Right cardiac atrium (tissue), 5 donors: ENCODE results near the gene CTNNA3. TPM values are rescaled to one million over a fixed set of nuclear protein-coding genes. Genes with fewer than 3 reads are reported as not detected.

Source experiments
- ATAC-seq, 2 donors: fragments of 200-7000 bp; cut with Tn5 transposase; one replicate each; pipeline versions ENCODE4 v1.8.0 to v1.9.1; 2020; ENCODE audit warnings: moderate library complexity in 2 of 2, mild to moderate bottlenecking in 1 of 2
- DNase-seq, 3 donors: peaks; one replicate each; pipeline ENCODE4 v3.0.0-alpha.2; 2020
- H3K27ac ChIP-seq: one replicate; pipeline ENCODE4 v1.5.1; 2013; ENCODE audit warnings: mild to moderate bottlenecking, low read length, control low read depth, moderate library complexity
- H3K27me3 ChIP-seq: one replicate; pipeline ENCODE4 v1.6.1; 2013; ENCODE audit not compliant: control insufficient read depth, insufficient read depth
- H3K4me1 ChIP-seq: one replicate; pipeline ENCODE4 v1.6.1; 2013; ENCODE audit warnings: low read length; ENCODE audit not compliant: control insufficient read depth, insufficient read depth
- H3K4me3 ChIP-seq: one replicate; pipeline ENCODE4 v1.5.1; 2013; ENCODE audit warnings: low read length, control low read depth
- H3K9me3 ChIP-seq: one replicate; pipeline ENCODE4 v1.6.1; 2013; ENCODE audit warnings: low read length; ENCODE audit not compliant: control insufficient read depth
- WGBS: extraction: QIAGEN DNeasy Blood & Tissue Kit; methylation state at CpG from one replicate; pipeline ENCODE4 v1.1.7; 2013; 5-methylcytosine and 5-hydroxymethylcytosine counted together
- intact Hi-C, 4 donors: fragments of 100-400 bp; cut with DNase I; formaldehyde crosslinking; loops; one replicate each; pipeline versions ENCODE4 v1.11.0 to v1.14.0; 2022 to 2023
- polyA plus RNA-seq: library from polyadenylated mRNA; stranded (reverse); fragments of 200-250 nt; gene quantifications from one replicate; pipeline ENCODE4 v1.2.3, GENCODE V29; 2013
- total RNA-seq, 4 donors: library from RNA; stranded (reverse); fragmentation: NEBNext Ultra II Directional; extraction: Animal tissue kit (Norgen Biotek cat#: 25700); gene quantifications; one replicate each; pipeline ENCODE4 v1.2.1, GENCODE V29; 2021
- donor health status: healthy with polysubstance abuse.
- donor health status: DM: no; HTN: yes; CAD: no.
- donor health status: DM: no; HTN: no; CAD: no.
- donor health status: DM: no; HTN: yes; CAD: no; lungs with severe emphysema.
- donor health status: DM: yes; HTN: yes; CAD: no.

CTNNA3 gene
- total and polyA plus RNA-seq, 5 donors = 4.5 to 81.7 (median 67.7) TPM

- H3K4me1 ChIP-seq = no peaks in the 10 kb centered on the region
- intact Hi-C loops = no loop called here
- no peaks in the 10 kb centered on the region for H3K27me3 ChIP-seq
- ATAC-seq = peak in 1 of 2 donors; percentile 43
- no peaks in the 10 kb centered on the region for H3K9me3 ChIP-seq
- H3K4me3 ChIP-seq = peak overlapping the region; percentile 9
- peak in 2 of 3 donors; percentile 25 to 53 for DNase-seq
- WGBS = 2% methylated on average over 30 of the region's 30 CpGs
- H3K27ac ChIP-seq = no peak overlapping the region
These were observed 767.8 kb downstream of the CTNNA3 start for GRCh38 chr10:66927971-66928770.

GRCh38 chr10:66927251-66927935 lies 768.6 kb downstream of the CTNNA3 start:
- ATAC-seq = no peak
- intact Hi-C loops = no loop called here
- no peaks in the 10 kb centered on the region for H3K9me3 ChIP-seq
- no peak overlapping the region for H3K27ac ChIP-seq
- H3K4me1 ChIP-seq = no peaks in the 10 kb centered on the region
- DNase-seq = no peak
- H3K4me3 ChIP-seq = peak overlapping the region; percentile 9
- H3K27me3 ChIP-seq = no peaks in the 10 kb centered on the region
- WGBS = 62% methylated on average over 11 of the region's 11 CpGs

GRCh38 chr10:66926841-66927240 lies 769.2 kb downstream of the CTNNA3 start:
- Histone ChIP-seq H3K27me3 (no peaks in the 10 kb centered on the region), H3K4me1 (no peaks in the 10 kb centered on the region), H3K4me3 (no peak overlapping the region), H3K9me3 (no peaks in the 10 kb centered on the region), H3K27ac (no peak overlapping the region)
- intact Hi-C loops = no loop called here
- ATAC-seq = no peak
- no peak for DNase-seq
- 64% methylated on average over 5 of the region's 5 CpGs for WGBS

- peak; percentile 15 to 47 (median 44) for DNase-seq
- intact Hi-C loops = no loop called here
- ATAC-seq = peak; percentile 86 to 95
- no peak within 1 kb of the TSS for H3K27ac ChIP-seq
- WGBS = 6% methylated on average over 16 of the region's 16 CpGs
- no peaks in the 10 kb centered on the region for H3K27me3 ChIP-seq
- H3K4me3 ChIP-seq = no peak within 1 kb of the TSS
- no peaks in the 10 kb centered on the region for H3K9me3 ChIP-seq
- H3K4me1 ChIP-seq = no peaks in the 10 kb centered on the region
These were observed 769.9 kb downstream of the CTNNA3 start, which contains the start of gene LRRTM3 for GRCh38 chr10:66925896-66926715. Gene LRRTM3 (plus strand): TSS chr10:66926036.

- H3K4me1 ChIP-seq = no peaks in the 10 kb centered on the region
- no peak overlapping the region for H3K4me3 ChIP-seq
- ATAC-seq = no peak
- WGBS = 34% methylated on average over 7 of the region's 7 CpGs
- intact Hi-C loops = no loop called here
- H3K9me3 ChIP-seq = no peaks in the 10 kb centered on the region
- no peak overlapping the region for H3K27ac ChIP-seq
- H3K27me3 ChIP-seq = no peaks in the 10 kb centered on the region
- DNase-seq = no peak
These were observed 770.6 kb downstream of the CTNNA3 start for GRCh38 chr10:66925373-66925772.

GRCh38 chr10:66924674-66925345 lies 771.2 kb downstream of the CTNNA3 start:
- ATAC-seq = no peak
- Histone ChIP-seq H3K9me3 (no peaks in the 10 kb centered on the region), H3K4me3 (no peak overlapping the region), H3K4me1 (no peaks in the 10 kb centered on the region), H3K27me3 (no peaks in the 10 kb centered on the region), H3K27ac (no peak overlapping the region)
- no peak for DNase-seq
- WGBS = 75% methylated on average over 10 of the region's 10 CpGs
- intact Hi-C loops = no loop called here

GRCh38 chr10:66919248-66919647 lies 776.7 kb downstream of the CTNNA3 start:
- no peaks in the 10 kb centered on the region for H3K9me3 ChIP-seq
- intact Hi-C loops = no loop called here
- H3K27me3 ChIP-seq = no peaks in the 10 kb centered on the region
- WGBS = 94% methylated on average over 2 of the region's 2 CpGs
- H3K4me3 ChIP-seq = no peak overlapping the region
- H3K27ac ChIP-seq = no peak overlapping the region
- ATAC-seq (no peak), DNase-seq (no peak)
- H3K4me1 ChIP-seq = no peaks in the 10 kb centered on the region

- no peak for DNase-seq
- Histone ChIP-seq H3K27ac (no peak overlapping the region), H3K27me3 (no peaks in the 10 kb centered on the region), H3K9me3 (no peaks in the 10 kb centered on the region), H3K4me3 (no peak overlapping the region), H3K4me1 (no peaks in the 10 kb centered on the region)
- ATAC-seq = no peak
- WGBS = 32% methylated on average over 3 of the region's 3 CpGs
- intact Hi-C loops = no loop called here
These were observed 778.9 kb downstream of the CTNNA3 start for GRCh38 chr10:66917104-66917503.

- H3K4me1 ChIP-seq = no peaks in the 10 kb centered on the region
- no peak for ATAC-seq
- H3K27me3 ChIP-seq = no peaks in the 10 kb centered on the region
- H3K27ac ChIP-seq = no peak overlapping the region
- WGBS = 80% methylated on average over 2 of the region's 2 CpGs
- intact Hi-C loops = no loop called here
- no peaks in the 10 kb centered on the region for H3K9me3 ChIP-seq
- no peak for DNase-seq
- no peak overlapping the region for H3K4me3 ChIP-seq
These were observed 780.0 kb downstream of the CTNNA3 start for GRCh38 chr10:66916030-66916429.

- no peak for ATAC-seq
- 90% methylated on average over 5 of the region's 5 CpGs for WGBS
These were observed 785.3 kb downstream of the CTNNA3 start for GRCh38 chr10:66910671-66911070.

More at GRCh38 chr10:66910671-66911070, 785.3 kb downstream of the CTNNA3 start:
- Histone ChIP-seq H3K9me3 (no peaks in the 10 kb centered on the region), H3K4me1 (no peaks in the 10 kb centered on the region), H3K4me3 (no peak overlapping the region), H3K27me3 (no peaks in the 10 kb centered on the region), H3K27ac (no peak overlapping the region)
- intact Hi-C loops = no loop called here
- DNase-seq = no peak
